ENCODE results near the gene CDK5R2. TPM values are rescaled to one million over a fixed set of nuclear protein-coding genes. Genes with fewer than 3 reads are reported as not detected.

The CDK5R2 gene
- total and polyA plus RNA-seq, 12 donors, result 0.09 TPM; not detected in 11

DNA sequence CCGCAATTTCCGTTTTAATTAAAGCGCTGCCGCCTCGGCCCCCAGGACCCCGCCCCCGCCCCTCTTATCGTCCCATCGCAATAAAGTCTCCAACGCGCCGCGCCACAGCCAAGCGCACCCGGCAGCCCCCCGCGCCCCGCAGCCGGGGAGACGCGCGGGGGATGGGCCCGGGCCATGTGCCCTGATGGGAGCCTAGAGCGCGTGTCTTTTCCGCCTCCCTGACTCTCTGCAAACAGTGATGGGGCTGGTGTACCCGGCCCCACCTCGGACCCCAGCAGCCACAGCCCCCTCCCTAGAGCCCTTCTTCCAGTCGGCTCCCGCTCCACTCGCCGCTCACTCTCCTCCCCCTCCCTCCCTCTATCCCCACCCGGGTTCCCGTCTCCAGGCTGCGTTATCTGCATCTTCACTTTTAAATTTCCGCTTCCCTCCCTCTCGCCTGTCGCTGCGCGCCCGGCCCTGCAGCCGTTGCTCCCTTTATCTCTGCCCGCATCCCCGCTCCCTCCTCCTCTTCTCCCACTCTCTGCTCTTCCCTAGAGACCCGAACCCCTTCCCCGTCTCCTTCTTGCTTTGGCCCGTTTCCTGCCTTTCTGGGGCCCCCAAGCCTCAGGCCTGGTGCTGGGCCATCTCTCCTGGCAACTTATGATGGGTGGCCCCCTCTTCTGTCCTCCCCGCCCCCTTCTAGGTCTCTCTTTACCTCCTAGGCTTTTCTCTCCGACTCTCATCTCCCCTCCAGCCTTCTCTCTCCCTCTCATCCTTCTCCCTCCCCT is 26.0 kb downstream of the CDK5R2 start:
- Histone ChIP-seq H3K27me3 (peaks cover 72 to 100% (median 100%) of the 10 kb centered on the region in 7 donors), H3K4me3 (peak overlapping the region in 7 of 10 donors; percentile 7 to 36 (median 30)), H3K9me3 (no peaks in the 10 kb centered on the region), H3K36me3 (no peaks in the 10 kb centered on the region), H3K4me1 (peaks cover 10 to 50% (median 42%) of the 10 kb centered on the region in 9 donors), H3K27ac (no peak overlapping the region)
- TF ChIP-seq, protein P1, sequence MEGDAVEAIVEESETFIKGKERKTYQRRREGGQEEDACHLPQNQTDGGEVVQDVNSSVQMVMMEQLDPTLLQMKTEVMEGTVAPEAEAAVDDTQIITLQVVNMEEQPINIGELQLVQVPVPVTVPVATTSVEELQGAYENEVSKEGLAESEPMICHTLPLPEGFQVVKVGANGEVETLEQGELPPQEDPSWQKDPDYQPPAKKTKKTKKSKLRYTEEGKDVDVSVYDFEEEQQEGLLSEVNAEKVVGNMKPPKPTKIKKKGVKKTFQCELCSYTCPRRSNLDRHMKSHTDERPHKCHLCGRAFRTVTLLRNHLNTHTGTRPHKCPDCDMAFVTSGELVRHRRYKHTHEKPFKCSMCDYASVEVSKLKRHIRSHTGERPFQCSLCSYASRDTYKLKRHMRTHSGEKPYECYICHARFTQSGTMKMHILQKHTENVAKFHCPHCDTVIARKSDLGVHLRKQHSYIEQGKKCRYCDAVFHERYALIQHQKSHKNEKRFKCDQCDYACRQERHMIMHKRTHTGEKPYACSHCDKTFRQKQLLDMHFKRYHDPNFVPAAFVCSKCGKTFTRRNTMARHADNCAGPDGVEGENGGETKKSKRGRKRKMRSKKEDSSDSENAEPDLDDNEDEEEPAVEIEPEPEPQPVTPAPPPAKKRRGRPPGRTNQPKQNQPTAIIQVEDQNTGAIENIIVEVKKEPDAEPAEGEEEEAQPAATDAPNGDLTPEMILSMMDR (IDR thresholded peaks at IDR 0.05), result no peak
- intact Hi-C loops (cut with DNase I), result no loop called here
- ATAC-seq (no peak), DNase-seq (no peak)
- WGBS, 2 donors, result 1 to 3% methylated on average over 47 to 49 of the region's 49 CpGs

- WGBS, 2 donors, result 35 to 55% methylated on average over 4 of the region's 4 CpGs
These were observed 26.8 kb downstream of the CDK5R2 start for GRCh38 chr2:218986148-218986761.

GRCh38 chr2:218988164-218988563 is 28.7 kb downstream of the CDK5R2 start:
- no peaks in the 10 kb centered on the region for H3K9me3 ChIP-seq
- H3K4me3 ChIP-seq, result no peak overlapping the region
- H3K27ac ChIP-seq, result no peak overlapping the region
- H3K27me3 ChIP-seq, result peaks cover 74 to 100% (median 100%) of the 10 kb centered on the region in 7 donors
- no peaks in the 10 kb centered on the region for H3K36me3 ChIP-seq
- peaks cover 8 to 38% (median 27%) of the 10 kb centered on the region in 9 donors for H3K4me1 ChIP-seq
- intact Hi-C loops (cut with DNase I), result no loop called here
- no peak for ATAC-seq
- 29 to 38% methylated on average over 3 of the region's 3 CpGs for WGBS, 2 donors
- TF ChIP-seq, protein P1 (IDR thresholded peaks at IDR 0.05), result no peak
- DNase-seq, result no peak

More at GRCh38 chr2:218986148-218986761, 26.8 kb downstream of the CDK5R2 start:
- Histone ChIP-seq H3K36me3 (no peaks in the 10 kb centered on the region), H3K4me3 (no peak overlapping the region), H3K27me3 (peaks cover 78 to 100% (median 100%) of the 10 kb centered on the region in 7 donors), H3K4me1 (peaks cover 10 to 43% (median 36%) of the 10 kb centered on the region in 9 donors), H3K9me3 (no peaks in the 10 kb centered on the region), H3K27ac (no peak overlapping the region)
- intact Hi-C loops (cut with DNase I), result no loop called here
- TF ChIP-seq, protein P1 (IDR thresholded peaks at IDR 0.05), result no peak
- ATAC-seq (no peak), DNase-seq (no peak)

DNA sequence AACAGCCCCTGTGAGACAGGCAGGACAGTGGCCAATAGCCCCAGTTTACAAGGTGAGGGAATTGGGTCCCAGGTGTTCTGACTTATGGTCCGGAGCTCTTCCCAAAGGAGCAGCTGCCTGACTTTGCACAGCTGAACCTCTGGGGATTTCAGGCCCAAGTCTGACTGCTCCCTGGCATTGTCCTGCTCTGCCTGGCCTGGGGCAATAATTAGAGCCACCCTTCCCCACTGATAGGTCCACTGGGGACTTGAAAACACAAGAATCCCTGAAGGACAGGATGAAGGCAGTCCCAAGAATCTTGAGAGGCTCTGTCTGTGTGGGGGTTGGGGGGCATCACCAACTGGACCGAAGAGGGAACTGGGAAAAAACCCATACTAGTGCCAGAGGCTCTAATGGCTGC is 29.2 kb downstream of the CDK5R2 start:
- TF ChIP-seq, protein P1 (IDR thresholded peaks at IDR 0.05), result no peak
- ATAC-seq (no peak), DNase-seq (no peak)
- WGBS, 2 donors, result 37 to 42% methylated on average over 2 of the region's 2 CpGs
- Histone ChIP-seq H3K9me3 (no peaks in the 10 kb centered on the region), H3K27me3 (peaks cover 74 to 100% (median 100%) of the 10 kb centered on the region in 7 donors), H3K4me1 (peaks cover 11 to 39% (median 32%) of the 10 kb centered on the region in 9 donors), H3K27ac (no peak overlapping the region), H3K36me3 (no peaks in the 10 kb centered on the region), H3K4me3 (no peak overlapping the region)
- intact Hi-C loops (cut with DNase I), result no loop called here

All from heart right ventricle (tissue), 16 donors.